Lung (tissue), 12 donors: ENCODE measurements around the gene FXYD5. TPM values are rescaled to one million over a fixed set of nuclear protein-coding genes. Genes with fewer than 3 reads are reported as not detected.

Source experiments
- ATAC-seq: fragments of 200-7000 bp; cut with Tn5 transposase; one replicate; pipeline ENCODE4 v1.9.1; 2020; ENCODE audit warnings: moderate number of reproducible peaks; ENCODE audit not compliant: insufficient read depth, low FRiP score
- DNase-seq, 3 donors: peaks; one replicate each; pipeline ENCODE4 v3.0.0-alpha.2; 2013 to 2017
- H3K27ac ChIP-seq, 2 donors: one replicate each; pipeline ENCODE4 v1.5.1; 2013; ENCODE audit warnings: mild to moderate bottlenecking in 2 of 2, moderate library complexity in 2 of 2, control low read depth in 1 of 2, inconsistent platforms in 1 of 2, low read depth in 1 of 2, low read length in 1 of 2
- H3K27me3 ChIP-seq, 3 donors: one replicate each; pipeline ENCODE4 v1.5.1; 2013; ENCODE audit warnings: low read length in 2 of 3; ENCODE audit not compliant: control insufficient read depth in 3 of 3, insufficient read depth in 3 of 3
- H3K36me3 ChIP-seq, 4 donors: one replicate each; pipeline ENCODE4 v1.5.1; 2013; ENCODE audit warnings: low read length in 4 of 4, mild to moderate bottlenecking in 1 of 4, moderate library complexity in 1 of 4; ENCODE audit not compliant: control insufficient read depth in 4 of 4, insufficient read depth in 4 of 4
- H3K4me1 ChIP-seq, 5 donors: one replicate each; pipeline ENCODE4 v1.5.1; 2013; ENCODE audit warnings: low read length in 5 of 5, mild to moderate bottlenecking in 2 of 5, moderate library complexity in 1 of 5; ENCODE audit not compliant: control insufficient read depth in 5 of 5, insufficient read depth in 5 of 5
- H3K4me3 ChIP-seq: one replicate; pipeline ENCODE4 v1.5.1; 2013; ENCODE audit warnings: mild to moderate bottlenecking, control low read depth, moderate library complexity
- H3K9ac ChIP-seq, 2 donors: one replicate each; pipeline ENCODE4 v1.5.1; 2013; ENCODE audit warnings: low read length in 2 of 2, control low read depth in 1 of 2; ENCODE audit not compliant: insufficient read depth in 1 of 2
- H3K9me3 ChIP-seq, 4 donors: one replicate each; pipeline ENCODE4 v1.5.1; 2013; ENCODE audit warnings: low read length in 3 of 4, mild to moderate bottlenecking in 1 of 4, moderate library complexity in 1 of 4; ENCODE audit not compliant: control insufficient read depth in 4 of 4, insufficient read depth in 3 of 4
- WGBS, 2 donors: extraction: QIAGEN DNeasy Blood & Tissue Kit; methylation state at CpG; one replicate each; pipeline ENCODE4 v1.1.7; 2013; 5-methylcytosine and 5-hydroxymethylcytosine counted together
- polyA plus RNA-seq, 2 donors: library from polyadenylated mRNA; stranded (reverse); fragments of 200-250 nt; gene quantifications; one replicate each; pipeline ENCODE4 v1.2.1, GENCODE V29; 2013
- total RNA-seq, 2 donors: library from RNA; depleted of rRNA in 1 of 2; stranded (reverse); fragments of >200 nt in 1 of 2; gene quantifications; one replicate each; pipeline ENCODE4 v1.2.1, GENCODE V29; 2014 to 2021
- TF ChIP-seq, protein P1 (sequence below): IDR thresholded peaks from 2 replicates; pipeline ENCODE4 v1.5.1; 2012; ENCODE audit warnings: mild to moderate bottlenecking; ENCODE audit errors: control extremely low read depth, extremely low read depth
- donor health status: control.
- donor health status: control.
- donor health status: Bipolar disorder and iron deficiency.
- donor health status: healthy.
- donor health status: DM: yes; HTN: yes; CAD: no.

Gene FXYD5
- total and polyA plus RNA-seq, 4 donors = 9.9 to 203 (median 138) TPM

DNA sequence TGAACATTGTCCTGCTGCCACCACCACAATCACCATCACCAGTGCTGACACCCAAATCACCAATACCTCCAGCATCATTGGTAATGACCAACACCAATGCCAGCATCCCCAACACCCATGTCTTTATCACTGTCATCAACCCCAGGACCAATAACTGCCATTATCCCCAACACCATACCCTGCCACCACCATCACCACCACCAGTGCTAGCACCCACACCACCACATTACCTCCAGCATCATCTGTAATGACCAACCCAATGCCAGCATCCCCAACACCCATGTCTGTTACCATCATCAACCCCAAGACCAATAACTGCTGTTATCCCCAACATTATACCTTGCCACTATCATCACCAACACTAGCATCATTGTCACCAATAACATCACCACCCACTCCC lies 22.3 kb upstream of the FXYD5 start:
- no peaks in the 10 kb centered on the region for H3K9me3 ChIP-seq
- ATAC-seq (no peak), DNase-seq (no peak)
- no peaks in the 10 kb centered on the region for H3K36me3 ChIP-seq
- peaks cover 0 to 8% (median 3%) of the 10 kb centered on the region in 5 donors for H3K4me1 ChIP-seq
- TF ChIP-seq, protein P1, sequence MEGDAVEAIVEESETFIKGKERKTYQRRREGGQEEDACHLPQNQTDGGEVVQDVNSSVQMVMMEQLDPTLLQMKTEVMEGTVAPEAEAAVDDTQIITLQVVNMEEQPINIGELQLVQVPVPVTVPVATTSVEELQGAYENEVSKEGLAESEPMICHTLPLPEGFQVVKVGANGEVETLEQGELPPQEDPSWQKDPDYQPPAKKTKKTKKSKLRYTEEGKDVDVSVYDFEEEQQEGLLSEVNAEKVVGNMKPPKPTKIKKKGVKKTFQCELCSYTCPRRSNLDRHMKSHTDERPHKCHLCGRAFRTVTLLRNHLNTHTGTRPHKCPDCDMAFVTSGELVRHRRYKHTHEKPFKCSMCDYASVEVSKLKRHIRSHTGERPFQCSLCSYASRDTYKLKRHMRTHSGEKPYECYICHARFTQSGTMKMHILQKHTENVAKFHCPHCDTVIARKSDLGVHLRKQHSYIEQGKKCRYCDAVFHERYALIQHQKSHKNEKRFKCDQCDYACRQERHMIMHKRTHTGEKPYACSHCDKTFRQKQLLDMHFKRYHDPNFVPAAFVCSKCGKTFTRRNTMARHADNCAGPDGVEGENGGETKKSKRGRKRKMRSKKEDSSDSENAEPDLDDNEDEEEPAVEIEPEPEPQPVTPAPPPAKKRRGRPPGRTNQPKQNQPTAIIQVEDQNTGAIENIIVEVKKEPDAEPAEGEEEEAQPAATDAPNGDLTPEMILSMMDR = no peak
- no peak overlapping the region for H3K27ac ChIP-seq
- no peaks in the 10 kb centered on the region for H3K27me3 ChIP-seq
- no peak overlapping the region for H3K4me3 ChIP-seq
- H3K9ac ChIP-seq = no peak overlapping the region

DNA sequence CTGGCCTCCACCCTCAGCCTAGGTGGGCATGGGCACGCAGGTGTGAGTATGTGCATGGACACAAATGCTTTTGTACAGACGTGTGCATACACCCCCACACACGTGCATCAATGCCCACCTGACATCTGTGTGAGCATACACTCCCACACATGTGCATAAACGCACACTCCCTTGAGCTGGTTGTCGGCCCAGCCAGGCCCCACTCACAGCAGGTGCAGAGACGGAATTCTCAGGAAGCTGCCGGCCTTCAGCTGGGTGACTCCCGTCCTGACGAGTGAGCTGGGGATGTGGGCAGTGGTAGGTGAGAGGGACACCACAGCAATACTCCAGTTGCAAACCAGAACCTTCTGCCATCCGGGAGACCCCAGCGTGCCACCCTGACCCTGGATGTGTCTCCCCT lies 20.7 kb upstream of the FXYD5 start:
- Histone ChIP-seq H3K4me1 (peaks cover 0 to 16% (median 11%) of the 10 kb centered on the region in 5 donors), H3K9me3 (no peaks in the 10 kb centered on the region), H3K36me3 (no peaks in the 10 kb centered on the region), H3K4me3 (no peak overlapping the region), H3K27me3 (no peaks in the 10 kb centered on the region), H3K27ac (no peak overlapping the region), H3K9ac (no peak overlapping the region)
- DNase-seq = no peak
- TF ChIP-seq, protein P1 = no peak
- ATAC-seq = no peak
- WGBS, 2 donors = 80 to 89% methylated on average over 11 of the region's 11 CpGs

DNA sequence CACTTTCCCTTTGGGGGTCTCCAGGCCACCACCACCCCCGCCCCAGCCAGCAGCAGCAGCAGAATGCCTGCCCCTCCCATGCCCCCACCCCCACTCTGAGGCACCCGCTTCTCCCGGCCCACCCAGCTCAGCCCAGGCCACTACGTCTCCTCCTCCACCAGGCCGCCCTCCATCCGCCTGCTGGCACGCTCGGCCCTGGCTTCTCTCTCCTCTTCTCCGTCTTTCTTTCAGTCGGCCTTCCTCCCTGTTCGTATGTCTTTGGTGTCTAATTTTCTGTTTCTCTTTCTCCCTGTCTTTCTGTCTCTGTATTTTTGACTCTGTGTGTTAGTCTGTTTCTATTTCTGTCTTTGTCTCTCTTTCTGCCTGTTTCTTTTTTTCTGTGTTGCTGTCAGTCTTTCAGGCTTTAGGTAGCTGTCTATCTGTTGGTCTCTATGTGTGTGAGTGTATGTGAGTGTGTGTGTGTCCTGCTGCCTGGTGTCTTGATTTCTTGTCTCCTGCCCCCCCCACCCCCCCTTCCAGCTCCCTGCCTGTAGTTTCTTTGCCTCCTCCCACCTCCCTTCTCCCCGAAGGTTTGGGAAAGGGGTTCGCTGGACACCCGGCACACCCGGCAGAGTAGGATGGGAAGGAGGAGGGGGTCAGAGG lies 19.8 kb upstream of the FXYD5 start, which contains the start of gene LGI4:
LGI4 (minus strand) TSS at position 459 of the 642 bp plus-strand sequence; CDS start at position 80, 379 bp downstream.
- Histone ChIP-seq H3K27ac (peak within 1 kb of the TSS in 1 of 2 donors; percentile 30), H3K36me3 (no peaks in the 10 kb centered on the region), H3K4me3 (no peak within 1 kb of the TSS), H3K4me1 (peaks cover 0 to 25% (median 11%) of the 10 kb centered on the region in 5 donors), H3K27me3 (no peaks in the 10 kb centered on the region), H3K9me3 (no peaks in the 10 kb centered on the region), H3K9ac (no peak within 1 kb of the TSS)
- DNase-seq (no peak), ATAC-seq (no peak)
- 72 to 86% methylated on average over 14 to 15 of the region's 15 CpGs for WGBS, 2 donors
- TF ChIP-seq, protein P1 = no peak
